MM.1S (cell line): ENCODE measurements around the gene BCR.

Source experiments
- EZH2 ChIP-seq: fragments of 300-600 bp; sonication (generic); optimal IDR thresholded peaks from 2 replicates; pipeline ENCODE3; 2017; ENCODE audit warnings: low read depth, mild to moderate bottlenecking, antibody characterized with exemption, low read length, mixed read lengths
- EZH2phosphoT487 ChIP-seq: fragments of 300-600 bp; sonication (generic); IDR thresholded peaks from 2 replicates; pipeline ENCODE4 v1.6.1; 2018; ENCODE audit warnings: antibody characterized with exemption, low read length
- TF ChIP-seq, protein P1 (sequence below): fragments of 300-600 bp; sonication (generic); IDR thresholded peaks from 2 replicates; pipeline ENCODE4 v1.5.1; 2016; ENCODE audit warnings: antibody characterized with exemption, low read length, mixed read lengths

DNA sequence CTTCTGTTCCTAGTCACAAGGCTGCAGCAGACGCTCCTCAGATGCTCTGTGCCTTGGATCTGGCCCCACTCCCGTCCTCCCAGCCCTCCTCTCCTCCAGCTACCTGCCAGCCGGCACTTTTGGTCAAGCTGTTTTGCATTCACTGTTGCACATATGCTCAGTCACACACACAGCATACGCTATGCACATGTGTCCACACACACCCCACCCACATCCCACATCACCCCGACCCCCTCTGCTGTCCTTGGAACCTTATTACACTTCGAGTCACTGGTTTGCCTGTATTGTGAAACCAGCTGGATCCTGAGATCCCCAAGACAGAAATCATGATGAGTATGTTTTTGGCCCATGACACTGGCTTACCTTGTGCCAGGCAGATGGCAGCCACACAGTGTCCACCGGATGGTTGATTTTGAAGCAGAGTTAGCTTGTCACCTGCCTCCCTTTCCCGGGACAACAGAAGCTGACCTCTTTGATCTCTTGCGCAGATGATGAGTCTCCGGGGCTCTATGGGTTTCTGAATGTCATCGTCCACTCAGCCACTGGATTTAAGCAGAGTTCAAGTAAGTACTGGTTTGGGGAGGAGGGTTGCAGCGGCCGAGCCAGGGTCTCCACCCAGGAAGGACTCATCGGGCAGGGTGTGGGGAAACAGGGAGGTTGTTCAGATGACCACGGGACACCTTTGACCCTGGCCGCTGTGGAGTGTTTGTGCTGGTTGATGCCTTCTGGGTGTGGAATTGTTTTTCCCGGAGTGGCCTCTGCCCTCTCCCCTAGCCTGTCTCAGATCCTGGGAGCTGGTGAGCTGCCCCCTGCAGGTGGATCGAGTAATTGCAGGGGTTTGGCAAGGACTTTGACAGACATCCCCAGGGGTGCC lies 109.8 kb downstream of the BCR start:
- TF ChIP-seq EZH2phosphoT487 (no peak), EZH2 (no peak)
- TF ChIP-seq, protein P1, sequence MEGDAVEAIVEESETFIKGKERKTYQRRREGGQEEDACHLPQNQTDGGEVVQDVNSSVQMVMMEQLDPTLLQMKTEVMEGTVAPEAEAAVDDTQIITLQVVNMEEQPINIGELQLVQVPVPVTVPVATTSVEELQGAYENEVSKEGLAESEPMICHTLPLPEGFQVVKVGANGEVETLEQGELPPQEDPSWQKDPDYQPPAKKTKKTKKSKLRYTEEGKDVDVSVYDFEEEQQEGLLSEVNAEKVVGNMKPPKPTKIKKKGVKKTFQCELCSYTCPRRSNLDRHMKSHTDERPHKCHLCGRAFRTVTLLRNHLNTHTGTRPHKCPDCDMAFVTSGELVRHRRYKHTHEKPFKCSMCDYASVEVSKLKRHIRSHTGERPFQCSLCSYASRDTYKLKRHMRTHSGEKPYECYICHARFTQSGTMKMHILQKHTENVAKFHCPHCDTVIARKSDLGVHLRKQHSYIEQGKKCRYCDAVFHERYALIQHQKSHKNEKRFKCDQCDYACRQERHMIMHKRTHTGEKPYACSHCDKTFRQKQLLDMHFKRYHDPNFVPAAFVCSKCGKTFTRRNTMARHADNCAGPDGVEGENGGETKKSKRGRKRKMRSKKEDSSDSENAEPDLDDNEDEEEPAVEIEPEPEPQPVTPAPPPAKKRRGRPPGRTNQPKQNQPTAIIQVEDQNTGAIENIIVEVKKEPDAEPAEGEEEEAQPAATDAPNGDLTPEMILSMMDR, result peak; percentile 75
